Medulla oblongata (tissue), 1 donor: Measurements from ENCODE around the gene CALN1.

Experiments used
- DNase-seq: peaks from one replicate; pipeline ENCODE4 v3.0.0-alpha.2; 2015; ENCODE audit errors: extremely low spot score

Gene CALN1

DNA sequence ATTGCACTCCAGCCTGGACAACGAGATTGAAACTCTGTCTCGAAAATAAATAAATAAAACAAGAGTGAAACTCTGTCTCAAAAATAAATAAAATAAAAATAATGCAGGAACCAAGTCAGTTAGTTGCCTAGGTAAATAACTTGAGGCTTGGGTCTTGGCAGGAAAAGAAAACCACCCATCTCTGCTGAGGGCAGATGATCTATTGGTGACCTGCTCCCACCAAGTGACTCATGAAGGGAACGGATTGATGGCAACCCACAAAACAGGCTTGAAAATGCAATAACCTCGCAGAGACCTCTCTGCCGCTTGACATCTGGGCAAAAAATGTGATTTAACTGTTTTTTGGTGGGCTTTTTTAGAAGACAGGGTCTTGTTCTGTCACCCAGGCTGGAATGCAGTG is 86.6 kb downstream of the CALN1 start:
- no peak for DNase-seq

DNA sequence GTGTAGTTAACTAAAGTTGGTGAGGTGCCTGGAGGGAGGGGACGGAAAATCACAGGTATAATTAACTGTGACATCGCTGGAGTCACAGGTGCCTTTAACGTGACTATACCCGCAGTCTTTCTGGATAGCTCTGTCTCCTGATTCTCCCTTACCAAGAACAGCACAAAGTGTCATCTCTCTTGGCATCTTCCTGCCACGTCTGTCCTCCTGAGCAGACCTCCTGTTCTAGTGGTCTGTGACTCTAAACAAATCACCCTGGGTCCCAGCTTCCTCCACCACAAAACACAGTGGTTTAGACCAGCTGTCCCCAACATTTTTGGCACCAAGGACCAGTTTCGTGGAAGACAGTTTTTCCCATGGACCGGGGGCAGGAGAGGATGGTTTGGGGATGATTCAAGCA is 90.5 kb downstream of the CALN1 start:
- no peak for DNase-seq

GRCh38 chr7:72321081-72321480 is 91.1 kb downstream of the CALN1 start:
- DNase-seq = no peak

GRCh38 chr7:72317341-72317740 is 94.8 kb downstream of the CALN1 start:
- no peak for DNase-seq

DNA sequence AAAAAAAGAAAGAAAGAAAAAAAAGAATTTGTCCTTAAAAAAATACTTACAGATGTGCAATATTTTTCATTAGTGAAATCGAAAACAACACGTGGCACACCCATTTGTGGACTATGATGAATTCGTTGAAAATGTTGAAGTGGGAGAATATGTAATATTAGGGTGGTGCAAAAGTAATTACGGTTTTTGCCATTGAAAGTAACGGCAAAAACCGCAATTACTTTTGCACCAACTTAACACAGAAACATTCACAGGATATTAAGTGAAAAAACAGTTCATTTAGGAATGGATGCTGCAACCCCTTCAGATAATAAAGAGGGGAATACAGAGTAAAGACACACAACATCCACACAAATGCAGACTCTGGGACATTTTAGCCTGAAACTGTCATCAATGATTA is 96.0 kb downstream of the CALN1 start:
- no peak for DNase-seq

- DNase-seq = peak; percentile 82
These were observed 98.2 kb downstream of the CALN1 start for GRCh38 chr7:72313906-72314305.

DNA sequence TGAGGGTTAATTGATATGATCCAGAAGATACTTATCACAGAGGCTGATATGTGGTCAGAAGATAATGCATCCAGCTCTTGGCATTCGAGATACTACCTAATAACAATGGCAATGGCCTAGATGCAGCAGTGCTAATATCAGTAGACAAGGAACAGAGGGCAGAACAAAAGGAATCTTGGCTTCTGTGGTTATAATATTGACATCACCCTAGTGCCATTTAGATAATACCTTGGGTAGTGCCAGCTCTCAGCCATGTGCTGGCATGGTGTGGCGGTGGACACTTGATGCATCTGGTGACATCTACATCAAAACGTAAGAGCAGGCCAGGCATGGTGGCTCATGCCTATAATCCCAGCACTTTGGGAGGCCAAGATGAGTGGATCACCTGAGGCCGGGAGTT is 101.8 kb downstream of the CALN1 start:
- DNase-seq = no peak

- peak; percentile 44 for DNase-seq
These were observed 102.7 kb downstream of the CALN1 start for GRCh38 chr7:72309476-72309875.

DNA sequence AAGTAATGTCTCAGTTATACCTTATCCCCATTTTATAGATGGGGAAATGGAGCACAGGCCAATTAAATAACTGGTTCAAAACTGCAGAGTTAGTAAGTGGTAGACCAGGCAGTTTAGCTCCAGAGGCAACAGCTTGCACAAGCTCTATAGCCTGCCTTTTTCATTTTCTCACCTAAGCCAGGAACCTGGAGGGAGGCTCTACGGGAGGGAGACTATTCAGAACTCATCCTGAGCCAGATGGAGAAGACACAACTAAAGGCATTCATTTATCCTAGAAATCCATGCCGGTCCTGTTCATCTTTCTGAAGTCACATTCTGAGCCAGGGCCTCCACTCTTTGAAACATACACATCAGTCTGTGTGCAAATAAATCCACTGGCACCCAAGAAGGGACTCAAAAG is 103.2 kb downstream of the CALN1 start:
- DNase-seq = no peak

DNA sequence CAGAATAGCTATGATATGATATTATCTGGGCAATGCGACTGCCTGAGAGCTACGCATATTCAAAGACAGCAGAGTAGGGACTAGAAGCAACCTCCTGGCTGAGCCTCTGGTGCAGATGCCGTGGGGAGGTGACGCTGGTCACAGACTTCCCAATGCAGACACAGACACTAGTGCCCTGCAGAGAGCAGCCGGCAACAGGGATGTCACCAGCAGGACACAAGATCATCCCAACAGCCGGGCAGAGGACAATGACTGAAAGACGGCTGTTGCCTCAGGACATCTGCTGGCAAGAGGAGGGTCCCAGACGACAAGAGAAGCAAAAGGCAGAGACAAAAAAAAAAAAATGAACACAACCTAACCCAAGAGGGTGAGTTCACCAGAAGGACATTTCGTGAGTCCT is 104.6 kb downstream of the CALN1 start:
- peak; percentile 57 for DNase-seq

GRCh38 chr7:72298912-72299311 is 113.2 kb downstream of the CALN1 start:
- DNase-seq = no peak

DNA sequence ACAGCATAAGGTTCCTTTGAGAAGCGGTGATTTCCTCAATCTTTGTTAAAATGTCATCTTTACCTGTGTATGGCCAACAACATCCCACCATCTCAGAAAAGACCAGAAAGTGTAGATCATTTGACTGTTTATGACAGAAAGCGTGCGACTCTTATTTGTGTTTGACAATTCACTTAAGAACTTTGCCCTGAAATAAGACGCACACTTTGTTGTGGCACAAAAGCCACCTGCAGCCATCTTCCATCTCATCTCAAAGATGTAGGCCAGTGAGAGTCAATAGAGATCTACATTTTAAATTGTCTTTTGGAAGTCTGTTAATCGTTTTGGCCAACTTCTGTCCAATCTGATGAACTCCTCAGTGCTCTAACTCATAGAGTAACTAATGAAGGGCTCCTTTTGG is 114.0 kb downstream of the CALN1 start:
- no peak for DNase-seq

- no peak for DNase-seq
These were observed 114.5 kb downstream of the CALN1 start for GRCh38 chr7:72297636-72298035.

DNA sequence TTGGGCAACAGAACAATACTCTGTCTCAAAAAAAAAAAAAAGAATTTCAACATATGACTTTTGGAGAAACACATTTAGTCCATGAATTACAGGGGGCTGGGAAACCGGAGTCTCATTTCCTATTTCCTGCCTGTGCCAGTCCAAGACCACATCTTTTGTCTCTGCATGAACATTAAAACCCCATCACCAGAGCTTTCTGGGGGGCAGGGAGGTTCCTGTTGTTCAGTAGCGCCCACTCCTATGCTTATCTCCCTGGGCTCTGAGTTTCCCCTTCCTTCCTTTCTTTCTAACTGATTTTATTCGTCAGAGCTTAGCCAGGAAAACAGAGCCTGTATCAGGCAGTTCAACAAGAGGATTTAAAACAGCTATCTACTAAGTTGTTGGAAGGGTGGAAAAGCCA is 119.3 kb downstream of the CALN1 start:
- no peak for DNase-seq

DNA sequence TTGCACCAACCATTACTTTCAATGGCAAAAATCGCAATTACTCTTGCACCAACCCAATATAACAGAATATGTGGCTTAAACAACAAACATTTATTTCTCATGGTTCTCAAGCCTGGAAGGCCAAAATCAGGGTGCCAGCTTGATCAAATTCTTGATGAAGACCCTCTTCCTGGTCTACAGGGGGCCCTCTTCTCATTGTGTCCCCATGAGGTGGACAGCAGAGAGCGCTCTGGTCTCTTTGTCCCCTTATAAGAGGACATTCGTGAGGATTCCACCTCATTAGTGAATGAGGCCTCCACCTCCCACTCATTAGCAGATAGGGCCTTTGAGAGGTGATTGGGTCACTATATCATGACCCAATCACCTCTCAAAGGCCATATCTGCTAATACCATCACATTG is 120.0 kb downstream of the CALN1 start:
- DNase-seq = no peak

GRCh38 chr7:72286519-72286918 is 125.6 kb downstream of the CALN1 start:
- peak; percentile 34 for DNase-seq

GRCh38 chr7:72283309-72283708 is 128.8 kb downstream of the CALN1 start:
- DNase-seq = no peak

- no peak for DNase-seq
These were observed 130.8 kb downstream of the CALN1 start for GRCh38 chr7:72281308-72281707.

DNA sequence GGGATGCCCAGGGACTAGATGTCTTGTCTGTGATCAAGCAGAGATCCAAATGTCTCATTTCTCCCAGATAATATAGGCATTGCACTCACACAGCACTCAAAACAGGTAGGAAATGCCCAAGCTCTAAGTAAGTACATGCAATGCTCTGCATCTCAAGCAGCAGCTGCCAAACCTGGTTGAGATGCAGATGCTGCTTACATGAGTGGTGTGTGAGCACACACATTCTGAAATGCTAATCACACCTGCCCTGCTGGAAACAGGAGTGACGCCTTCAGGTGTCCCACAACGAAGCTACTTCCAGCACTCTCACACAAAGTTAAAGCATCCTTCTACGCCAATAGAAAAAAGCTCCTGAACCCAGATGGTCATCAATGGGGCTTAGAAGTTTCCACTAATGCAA is 132.9 kb downstream of the CALN1 start:
- DNase-seq = no peak

DNA sequence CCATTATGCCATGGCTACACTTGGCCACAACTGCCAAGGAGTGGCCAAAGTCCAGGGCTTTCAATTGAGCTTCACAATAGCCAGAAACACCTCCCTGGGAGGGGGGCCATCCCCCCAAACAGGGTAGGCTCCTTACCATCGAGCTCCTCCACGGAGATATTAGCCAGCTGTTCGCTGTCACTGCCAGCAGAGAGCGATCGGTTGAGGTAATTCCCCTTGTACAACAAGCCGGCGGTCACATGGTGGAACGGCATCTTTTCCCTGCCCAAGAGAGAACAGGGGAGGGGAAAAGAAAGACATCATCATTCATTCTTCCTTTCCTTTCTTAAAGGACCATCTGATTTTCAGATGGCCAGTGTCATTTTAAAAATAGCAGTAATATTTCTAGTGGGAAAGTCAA is 133.6 kb downstream of the CALN1 start:
- no peak for DNase-seq

DNA sequence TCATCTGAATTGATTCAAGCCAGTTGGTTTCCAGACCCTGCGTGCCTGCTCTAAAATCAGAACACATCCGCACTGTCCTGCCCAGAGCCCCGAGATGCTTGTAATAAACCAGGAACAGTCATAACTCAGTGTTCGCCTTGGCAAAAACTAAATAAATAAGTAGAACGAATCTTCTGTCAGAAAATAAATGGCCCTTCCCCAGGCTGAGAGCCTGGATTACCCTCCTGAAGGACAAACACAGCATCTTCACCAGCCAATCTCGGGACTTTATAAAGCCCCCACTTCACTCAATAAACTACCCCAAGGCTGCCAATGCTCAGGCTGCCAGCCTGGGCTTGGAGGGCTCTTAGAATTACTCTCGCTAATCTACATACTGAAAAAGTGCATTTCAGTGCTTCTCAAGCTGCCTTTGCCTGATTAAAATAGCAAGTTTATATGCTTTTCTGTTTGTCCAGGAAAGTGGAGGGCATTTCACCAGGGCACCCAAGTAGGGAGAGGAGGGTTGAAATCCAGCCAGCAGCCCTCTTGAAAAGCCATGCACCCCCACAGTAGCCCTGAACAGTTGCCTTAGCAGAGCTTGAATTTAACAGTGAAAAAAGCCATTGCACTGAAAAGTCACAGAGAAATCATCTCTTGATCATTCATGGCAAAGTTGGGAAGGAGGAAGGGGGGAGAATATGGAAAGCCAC is 136.6 kb downstream of the CALN1 start:
- DNase-seq = peak; percentile 75

GRCh38 chr7:72272479-72272878 is 139.7 kb downstream of the CALN1 start:
- no peak for DNase-seq

DNA sequence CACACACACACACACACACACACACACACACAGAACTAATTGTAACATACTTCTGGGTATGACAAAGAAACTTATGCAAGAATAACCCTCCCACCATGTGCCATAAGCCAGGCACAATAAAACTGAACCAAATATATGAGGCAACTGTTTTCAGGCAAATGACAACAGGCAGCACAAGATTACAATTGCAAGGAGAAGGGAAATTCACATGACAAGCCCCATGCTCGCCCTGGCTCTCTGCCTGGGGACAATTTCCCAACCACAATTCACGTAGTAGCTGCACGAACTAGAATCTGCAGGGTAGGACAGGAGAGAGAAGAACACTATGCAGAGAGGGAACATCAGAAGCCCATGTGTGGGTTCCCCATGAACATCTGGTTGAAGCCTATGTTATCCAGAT is 143.3 kb downstream of the CALN1 start:
- DNase-seq = no peak

- no peak for DNase-seq
These were observed 144.0 kb downstream of the CALN1 start for GRCh38 chr7:72268090-72268489.
